ENCODE measurements around the gene MLEC.

DNA sequence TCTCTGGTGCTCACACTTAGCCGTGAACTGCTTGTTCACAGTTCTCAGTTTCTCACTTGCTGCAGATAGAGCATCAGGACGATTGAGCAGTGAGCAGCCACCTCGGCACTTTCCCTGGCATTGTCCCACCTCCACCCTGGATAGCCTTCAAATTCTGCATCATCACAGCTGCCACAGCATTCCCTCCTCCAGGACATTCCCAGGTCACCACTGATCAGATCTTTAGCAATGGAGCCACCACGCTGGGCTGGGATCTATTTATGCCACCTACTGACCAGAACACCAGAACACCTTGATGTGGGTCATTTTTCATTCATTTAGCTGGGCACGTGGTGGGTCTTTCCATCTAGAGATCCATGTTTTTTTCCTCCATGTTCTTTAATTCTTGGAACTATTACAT is 62.3 kb downstream of the MLEC start:
- TF ChIP-seq ZNF695 (CRISPR knock-in tag; IDR thresholded peaks at IDR 0.05): no peak
- TF ChIP-seq HDAC2 (IDR thresholded peaks at IDR 0.05): no peak
- no peak for TF ChIP-seq ZNF699 (CRISPR knock-in tag; IDR thresholded peaks at IDR 0.05; ENCODE audit: insufficient replicate concordance)
- TF ChIP-seq GABPB1 (CRISPR knock-in tag; IDR thresholded peaks at IDR 0.05): no peak
- TF ChIP-seq, protein P1, sequence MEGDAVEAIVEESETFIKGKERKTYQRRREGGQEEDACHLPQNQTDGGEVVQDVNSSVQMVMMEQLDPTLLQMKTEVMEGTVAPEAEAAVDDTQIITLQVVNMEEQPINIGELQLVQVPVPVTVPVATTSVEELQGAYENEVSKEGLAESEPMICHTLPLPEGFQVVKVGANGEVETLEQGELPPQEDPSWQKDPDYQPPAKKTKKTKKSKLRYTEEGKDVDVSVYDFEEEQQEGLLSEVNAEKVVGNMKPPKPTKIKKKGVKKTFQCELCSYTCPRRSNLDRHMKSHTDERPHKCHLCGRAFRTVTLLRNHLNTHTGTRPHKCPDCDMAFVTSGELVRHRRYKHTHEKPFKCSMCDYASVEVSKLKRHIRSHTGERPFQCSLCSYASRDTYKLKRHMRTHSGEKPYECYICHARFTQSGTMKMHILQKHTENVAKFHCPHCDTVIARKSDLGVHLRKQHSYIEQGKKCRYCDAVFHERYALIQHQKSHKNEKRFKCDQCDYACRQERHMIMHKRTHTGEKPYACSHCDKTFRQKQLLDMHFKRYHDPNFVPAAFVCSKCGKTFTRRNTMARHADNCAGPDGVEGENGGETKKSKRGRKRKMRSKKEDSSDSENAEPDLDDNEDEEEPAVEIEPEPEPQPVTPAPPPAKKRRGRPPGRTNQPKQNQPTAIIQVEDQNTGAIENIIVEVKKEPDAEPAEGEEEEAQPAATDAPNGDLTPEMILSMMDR (IDR thresholded peaks at IDR 0.05 in 2 of 3, conservative IDR thresholded peaks at IDR 0.05 in 1 of 3; ENCODE audit: insufficient read depth in 2 of 3, low read depth in 1 of 3, low read length in 3 of 3): no peak
- TF ChIP-seq GATA2 (CRISPR knock-in tag; IDR thresholded peaks at IDR 0.05): no peak
- no peak for TF ChIP-seq ELF4 (CRISPR knock-in tag; IDR thresholded peaks at IDR 0.05)
- no peak for TF ChIP-seq POLR2AphosphoS2 (IDR thresholded peaks at IDR 0.05; ENCODE audit: low read length)
- no peak for TF ChIP-seq CHCHD3 (CRISPR knock-in tag; IDR thresholded peaks at IDR 0.05)
- TF ChIP-seq, protein P2, sequence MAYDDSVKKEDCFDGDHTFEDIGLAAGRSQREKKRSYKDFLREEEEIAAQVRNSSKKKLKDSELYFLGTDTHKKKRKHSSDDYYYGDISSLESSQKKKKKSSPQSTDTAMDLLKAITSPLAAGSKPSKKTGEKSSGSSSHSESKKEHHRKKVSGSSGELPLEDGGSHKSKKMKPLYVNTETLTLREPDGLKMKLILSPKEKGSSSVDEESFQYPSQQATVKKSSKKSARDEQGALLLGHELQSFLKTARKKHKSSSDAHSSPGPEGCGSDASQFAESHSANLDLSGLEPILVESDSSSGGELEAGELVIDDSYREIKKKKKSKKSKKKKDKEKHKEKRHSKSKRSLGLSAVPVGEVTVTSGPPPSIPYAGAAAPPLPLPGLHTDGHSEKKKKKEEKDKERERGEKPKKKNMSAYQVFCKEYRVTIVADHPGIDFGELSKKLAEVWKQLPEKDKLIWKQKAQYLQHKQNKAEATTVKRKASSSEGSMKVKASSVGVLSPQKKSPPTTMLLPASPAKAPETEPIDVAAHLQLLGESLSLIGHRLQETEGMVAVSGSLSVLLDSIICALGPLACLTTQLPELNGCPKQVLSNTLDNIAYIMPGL (CRISPR knock-in tag; IDR thresholded peaks at IDR 0.05): no peak
- TF ChIP-seq ZNF551 (CRISPR knock-in tag; IDR thresholded peaks at IDR 0.05): no peak
- TF ChIP-seq, protein P3, sequence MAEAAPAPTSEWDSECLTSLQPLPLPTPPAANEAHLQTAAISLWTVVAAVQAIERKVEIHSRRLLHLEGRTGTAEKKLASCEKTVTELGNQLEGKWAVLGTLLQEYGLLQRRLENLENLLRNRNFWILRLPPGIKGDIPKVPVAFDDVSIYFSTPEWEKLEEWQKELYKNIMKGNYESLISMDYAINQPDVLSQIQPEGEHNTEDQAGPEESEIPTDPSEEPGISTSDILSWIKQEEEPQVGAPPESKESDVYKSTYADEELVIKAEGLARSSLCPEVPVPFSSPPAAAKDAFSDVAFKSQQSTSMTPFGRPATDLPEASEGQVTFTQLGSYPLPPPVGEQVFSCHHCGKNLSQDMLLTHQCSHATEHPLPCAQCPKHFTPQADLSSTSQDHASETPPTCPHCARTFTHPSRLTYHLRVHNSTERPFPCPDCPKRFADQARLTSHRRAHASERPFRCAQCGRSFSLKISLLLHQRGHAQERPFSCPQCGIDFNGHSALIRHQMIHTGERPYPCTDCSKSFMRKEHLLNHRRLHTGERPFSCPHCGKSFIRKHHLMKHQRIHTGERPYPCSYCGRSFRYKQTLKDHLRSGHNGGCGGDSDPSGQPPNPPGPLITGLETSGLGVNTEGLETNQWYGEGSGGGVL (CRISPR knock-in tag; IDR thresholded peaks at IDR 0.05): no peak
- no peak for TF ChIP-seq EP300 (IDR thresholded peaks at IDR 0.05; ENCODE audit: low read length)
- TF ChIP-seq, protein P4, sequence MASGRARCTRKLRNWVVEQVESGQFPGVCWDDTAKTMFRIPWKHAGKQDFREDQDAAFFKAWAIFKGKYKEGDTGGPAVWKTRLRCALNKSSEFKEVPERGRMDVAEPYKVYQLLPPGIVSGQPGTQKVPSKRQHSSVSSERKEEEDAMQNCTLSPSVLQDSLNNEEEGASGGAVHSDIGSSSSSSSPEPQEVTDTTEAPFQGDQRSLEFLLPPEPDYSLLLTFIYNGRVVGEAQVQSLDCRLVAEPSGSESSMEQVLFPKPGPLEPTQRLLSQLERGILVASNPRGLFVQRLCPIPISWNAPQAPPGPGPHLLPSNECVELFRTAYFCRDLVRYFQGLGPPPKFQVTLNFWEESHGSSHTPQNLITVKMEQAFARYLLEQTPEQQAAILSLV (tag; IDR thresholded peaks at IDR 0.05): no peak
